GM19324 (cell line): ENCODE data around the gene ACO1.

Source experiments
- ATAC-seq: cut with Tn5 transposase; IDR thresholded peaks from one replicate; pipeline ENCODE4 v1.9.1; 2021; ENCODE audit warnings: mild to moderate bottlenecking, moderate library complexity; ENCODE audit not compliant: unreplicated experiment, low FRiP score

Gene ACO1

DNA sequence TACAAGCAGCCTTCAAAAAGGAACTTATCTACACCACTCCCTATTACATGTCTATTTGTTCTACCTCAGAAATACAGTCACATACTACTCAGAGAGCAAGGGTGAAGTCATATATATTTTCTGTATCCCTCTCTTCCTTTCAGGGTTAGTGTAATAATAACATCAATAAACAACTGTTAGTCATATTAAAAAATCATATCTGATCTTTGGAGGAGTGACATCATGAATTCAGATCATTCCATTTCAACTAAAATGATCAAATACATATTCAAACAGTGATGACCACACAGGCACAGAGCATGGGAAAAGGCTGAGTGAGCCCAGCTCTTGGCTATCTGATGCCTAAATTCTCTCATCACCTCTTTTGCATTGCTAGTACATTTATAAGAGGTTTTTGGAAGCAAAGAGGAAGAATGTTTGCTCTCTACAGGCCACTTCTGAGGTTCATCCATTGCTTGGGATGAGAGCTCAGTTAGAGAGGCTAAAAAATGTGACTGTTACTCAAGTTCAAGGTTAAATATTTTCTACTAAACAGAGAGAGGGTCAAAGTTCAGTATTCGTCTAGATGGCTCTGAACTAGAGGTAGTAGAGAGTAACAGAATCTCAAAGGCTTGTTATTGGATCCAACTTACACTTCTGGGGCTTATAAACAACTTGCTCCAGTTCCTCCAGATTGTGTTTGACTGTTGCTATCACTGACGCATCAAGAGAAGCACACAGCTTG, 102.6 kb downstream of the ACO1 start:
- no peak for ATAC-seq

GRCh38 chr9:32487981-32488380, 103.5 kb downstream of the ACO1 start:
- ATAC-seq = no peak

GRCh38 chr9:32490601-32491000, 106.2 kb downstream of the ACO1 start:
- no peak for ATAC-seq

- ATAC-seq = no peak
These were observed 113.5 kb downstream of the ACO1 start for GRCh38 chr9:32497921-32498320.

DNA sequence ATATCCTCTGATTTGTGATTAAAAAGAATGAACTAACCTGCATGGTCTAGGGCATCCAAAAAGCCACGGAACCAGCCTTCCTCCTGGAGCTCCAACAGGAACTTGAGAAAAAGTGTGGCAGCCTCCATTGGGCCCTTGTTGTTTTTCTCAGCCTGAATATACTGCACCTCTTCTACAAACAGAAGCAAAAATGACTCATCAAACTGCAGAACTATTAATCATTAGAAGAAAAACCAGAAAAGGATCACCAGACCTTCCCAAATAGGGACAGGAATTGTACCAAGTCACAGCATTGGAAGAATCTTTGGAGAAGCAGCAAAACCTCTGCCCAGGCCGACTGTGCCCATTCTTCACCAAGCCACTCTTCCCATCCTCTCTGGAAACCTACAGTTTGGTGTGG, 116.3 kb downstream of the ACO1 start:
- ATAC-seq = no peak

- ATAC-seq = no peak
These were observed 117.4 kb downstream of the ACO1 start for GRCh38 chr9:32501868-32502267.

GRCh38 chr9:32502464-32502863, 118.0 kb downstream of the ACO1 start:
- no peak for ATAC-seq

- no peak for ATAC-seq
These were observed 118.6 kb downstream of the ACO1 start for GRCh38 chr9:32503008-32503407.
